HCT116 (cell line): Measurements from ENCODE around the gene CHSY1. TPM values are rescaled to one million over a fixed set of nuclear protein-coding genes. Genes with fewer than 3 reads are reported as not detected.

Experiments used
- ATAC-seq: fragments of 200-7000 bp; cut with Tn5 transposase; 2 replicates; pipeline ENCODE4 v1.9.1; 2020; ENCODE audit warnings: mild to moderate bottlenecking, moderate library complexity
- BruUV-seq: library from RNA; stranded (reverse); fragments of 400-500 nt; replicated peaks from 2 replicates; lab custom pipeline; 2021; lab: Mats Ljungman, UMichigan
- CTCF ChIA-PET: fragments of 300-600 bp; sonication (Branson Sonifier 250); formaldehyde crosslinking; loops from one replicate; lab custom pipeline; 2021; ENCODE audit warnings: antibody characterized with exemption; lab: Charles Lee
- POLR2A ChIA-PET: fragments of 300-600, 350-600 bp; sonication (Branson Sonifier 250); formaldehyde crosslinking; loops from one replicate; lab custom pipeline; 2021; ENCODE audit warnings: antibody characterized with exemption; lab: Charles Lee
- RAD21 ChIA-PET, 2 experiments: fragments of 300-600 bp; sonication (Branson Sonifier 250); formaldehyde crosslinking; loops; one replicate each; lab custom pipeline; 2023; ENCODE audit warnings: low total read pairs in 2 of 2; ENCODE audit not compliant: uncharacterized antibody in 2 of 2, unreplicated experiment in 2 of 2, low non-redundant PET in 1 of 2; lab: Charles Lee
- DNase-seq: peaks from one replicate; pipeline ENCODE4 v3.0.0-alpha.2; 2010; ENCODE audit warnings: low read depth, low spot score
- H2AFZ ChIP-seq: fragments of 200-600 bp; shearing (Covaris generic), sonication (generic); 2 replicates; pipeline ENCODE4 v1.6.1; 2017; ENCODE audit warnings: low read depth, mixed run types, mixed read lengths, antibody characterized with exemption, low read length; ENCODE audit not compliant: poor library complexity, severe bottlenecking
- H3K27ac ChIP-seq: 2 replicates; pipeline ENCODE4 v1.5.1; 2012; ENCODE audit warnings: low read depth, low read length
- H3K27me3 ChIP-seq: fragments of 200-600 bp; sonication (generic); 2 replicates; pipeline ENCODE4 v1.6.1; 2016; ENCODE audit warnings: mixed run types, low read length, mixed read lengths; ENCODE audit not compliant: insufficient read depth
- H3K36me3 ChIP-seq, 2 experiments: fragments of 200-500 bp in 1 of 2; fragments of 200-600 bp in 1 of 2; sonication (Bioruptor generic) in 1 of 2; sonication (generic) in 1 of 2; 2 replicates each; pipeline versions ENCODE4 v1.5.1 to v1.6.1; 2014 to 2016; ENCODE audit warnings: low read length in 2 of 2, inconsistent platforms in 1 of 2, mixed read lengths in 1 of 2, mixed run types in 1 of 2; ENCODE audit not compliant: insufficient read depth in 2 of 2, control insufficient read depth in 1 of 2
- H3K4me1 ChIP-seq, 2 experiments: fragments of 200-600 bp in 1 of 2; sonication (generic) in 1 of 2; 2 replicates each; pipeline versions ENCODE4 v1.5.1 to v1.6.1; 2012 to 2017; ENCODE audit warnings: low read length in 2 of 2, inconsistent platforms in 1 of 2, mild to moderate bottlenecking in 1 of 2, mixed read lengths in 1 of 2, mixed run types in 1 of 2, moderate library complexity in 1 of 2; ENCODE audit not compliant: insufficient read depth in 2 of 2, control insufficient read depth in 1 of 2
- H3K4me2 ChIP-seq: fragments of 200-600 bp; sonication (generic); 2 replicates; pipeline ENCODE4 v1.6.1; 2017; ENCODE audit warnings: mixed run types, low read length, mixed read lengths
- H3K4me3 ChIP-seq, 2 experiments: fragments of 200-600 bp in 1 of 2; sonication (generic) in 1 of 2; replicated peaks in 1 of 2; 2 replicates each; pipeline ENCODE4 v1.5.1; 2011 to 2016; ENCODE audit warnings: low read length in 2 of 2, control low read depth in 1 of 2, low read depth in 1 of 2, mild to moderate bottlenecking in 1 of 2, mixed read lengths in 1 of 2, mixed run types in 1 of 2
- H3K79me2 ChIP-seq: fragments of 200-600 bp; sonication (generic); 2 replicates; pipeline ENCODE4 v1.6.1; 2017; ENCODE audit warnings: mild to moderate bottlenecking, mixed run types, low read length, moderate library complexity, mixed read lengths; ENCODE audit not compliant: insufficient read depth
- H3K9ac ChIP-seq: fragments of 200-600 bp; sonication (generic); 2 replicates; pipeline ENCODE4 v1.6.1; 2016; ENCODE audit warnings: low read length, mixed read lengths
- H3K9me2 ChIP-seq: fragments of 200-600 bp; sonication (generic), shearing (Covaris generic); 2 replicates; pipeline ENCODE4 v1.6.1; 2017; ENCODE audit warnings: mixed run types, mild to moderate bottlenecking, moderate library complexity; ENCODE audit not compliant: insufficient read depth
- H3K9me3 ChIP-seq, 2 experiments: fragments of 200-500 bp in 1 of 2; fragments of 200-600 bp in 1 of 2; sonication (Bioruptor generic) in 1 of 2; sonication (generic) in 1 of 2; 2 replicates each; pipeline ENCODE4 v1.6.1; 2014 to 2017; ENCODE audit warnings: low read length in 2 of 2, mixed read lengths in 2 of 2, inconsistent platforms in 1 of 2, low read depth in 1 of 2, mild to moderate bottlenecking in 1 of 2, mixed run types in 1 of 2, moderate library complexity in 1 of 2; ENCODE audit not compliant: control insufficient read depth in 1 of 2, insufficient read depth in 1 of 2
- H4K20me1 ChIP-seq: fragments of 200-600 bp; sonication (generic), shearing (Covaris generic); 2 replicates; pipeline ENCODE4 v1.6.1; 2017; ENCODE audit warnings: mixed run types, mild to moderate bottlenecking, moderate library complexity; ENCODE audit not compliant: insufficient read depth
- CBX3 ChIP-seq: IDR thresholded peaks from 2 replicates; pipeline ENCODE4 v1.6.1; 2012; ENCODE audit warnings: low read depth
- CEBPB ChIP-seq: IDR thresholded peaks from 2 replicates; pipeline ENCODE4 v1.6.1; 2012; ENCODE audit warnings: low read depth
- EGR1 ChIP-seq: IDR thresholded peaks from 2 replicates; pipeline ENCODE4 v1.6.1; 2012; ENCODE audit warnings: low read depth
- ELF1 ChIP-seq: IDR thresholded peaks from 2 replicates; pipeline ENCODE4 v1.6.1; 2012; ENCODE audit warnings: low read depth, borderline replicate concordance
- EZH2 ChIP-seq: fragments of 200-600 bp; sonication (generic); IDR thresholded peaks from 2 replicates; pipeline ENCODE4 v1.6.1; 2017; ENCODE audit warnings: antibody characterized with exemption, mixed run types
- JUND ChIP-seq: IDR thresholded peaks from 2 replicates; pipeline ENCODE4 v1.6.1; 2012
- POLR2AphosphoS5 ChIP-seq: IDR thresholded peaks from 2 replicates; pipeline ENCODE4 v1.6.1; 2011; ENCODE audit warnings: mild to moderate bottlenecking, low read depth, low read length, moderate library complexity
- RAD21 ChIP-seq: IDR thresholded peaks from 2 replicates; pipeline ENCODE4 v1.6.1; 2012; ENCODE audit warnings: low read depth, mild to moderate bottlenecking
- SIN3A ChIP-seq: IDR thresholded peaks from 2 replicates; pipeline ENCODE4 v1.6.1; 2012; ENCODE audit warnings: low read depth
- SP1 ChIP-seq: IDR thresholded peaks from 2 replicates; pipeline ENCODE4 v1.6.1; 2012; ENCODE audit warnings: low read depth
- TCF7L2 ChIP-seq: IDR thresholded peaks from 2 replicates; pipeline ENCODE4 v1.7.0; 2011; ENCODE audit warnings: borderline replicate concordance, inconsistent platforms; ENCODE audit not compliant: insufficient read depth, insufficient read length; ENCODE audit errors: extremely low read depth
- ZFX ChIP-seq: fragments of 450-650 bp; IDR thresholded peaks from 2 replicates; pipeline ENCODE4 v1.6.1; 2017
- ZNF274 ChIP-seq: fragments of 200-500 bp; sonication (Bioruptor generic); IDR thresholded peaks from 2 replicates; pipeline ENCODE4 v1.6.1; 2014; ENCODE audit warnings: mild to moderate bottlenecking, low read depth, low read length, inconsistent platforms
- intact Hi-C: fragments of 100-400 bp; cut with micrococcal nuclease; formaldehyde crosslinking; loops from 2 replicates; pipeline ENCODE4 v1.10.0; 2022
- total RNA-seq: library from RNA; stranded (reverse); gene quantifications from one replicate; pipeline ENCODE4 v1.2.1, GENCODE V29; 2021; ENCODE audit not compliant: unreplicated experiment
- TF ChIP-seq, protein P1 (sequence below): IDR thresholded peaks from 2 replicates; pipeline ENCODE4 v1.6.1; 2012
- TF ChIP-seq, protein P2 (sequence below): IDR thresholded peaks from 2 replicates; pipeline ENCODE4 v1.6.1; 2011; ENCODE audit warnings: mild to moderate bottlenecking, low read length, moderate library complexity; ENCODE audit not compliant: insufficient replicate concordance; ENCODE audit errors: extremely low read depth
- TF ChIP-seq, protein P3 (sequence below): IDR thresholded peaks from 2 replicates; pipeline ENCODE4 v1.6.1; 2012
- TF ChIP-seq, protein P4 (sequence below), 3 experiments: fragments of 200-600 bp in 1 of 3; sonication (generic) in 1 of 3; IDR thresholded peaks in 2 of 3; conservative IDR thresholded peaks in 1 of 3; 2 replicates each; pipeline ENCODE4 v1.5.1; 2012 to 2017; ENCODE audit warnings: low read depth in 2 of 3, low read length in 2 of 3, antibody characterized with exemption in 1 of 3, borderline replicate concordance in 1 of 3, control low read depth in 1 of 3, mild to moderate bottlenecking in 1 of 3, mixed read lengths in 1 of 3, mixed run types in 1 of 3, moderate library complexity in 1 of 3; ENCODE audit not compliant: insufficient read depth in 1 of 3

Gene CHSY1
- total RNA-seq, 1 experiment from 2014 or later: 25.4 TPM

DNA sequence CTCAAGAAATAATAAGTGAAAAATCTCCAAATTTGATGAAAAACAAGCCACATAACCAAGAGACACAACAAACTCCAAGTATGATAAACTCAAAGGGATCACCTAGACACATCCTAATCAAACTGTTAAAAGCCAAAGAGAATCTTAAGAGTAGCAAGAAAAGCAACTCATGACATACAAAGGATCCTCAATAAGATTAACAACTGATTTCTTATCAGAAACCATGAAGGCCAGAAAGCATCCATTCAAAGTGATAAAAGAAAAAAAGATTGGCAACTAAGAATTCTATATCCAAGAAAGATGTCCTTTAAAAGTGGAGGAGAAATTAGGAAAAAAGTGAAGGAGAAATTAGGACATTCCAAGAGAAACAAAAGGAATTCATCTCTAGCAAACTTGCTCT is 23.5 kb downstream of the CHSY1 start:
- H3K4me2 ChIP-seq: no peak overlapping the region
- no peaks in the 10 kb centered on the region for H3K27me3 ChIP-seq
- ChIA-PET CTCF (no interaction called here), POLR2A (no interaction called here), RAD21 (no interaction called here)
- no TSS peak for BruUV-seq
- no peak overlapping the region for H3K9ac ChIP-seq
- peaks cover 11% of the 10 kb centered on the region; the same call in 1 of the 2 replicates for H4K20me1 ChIP-seq
- H3K9me2 ChIP-seq: no peaks in the 10 kb centered on the region
- no peak for ATAC-seq
- H3K4me3 ChIP-seq: no peak overlapping the region
- no peaks in the 10 kb centered on the region for H3K4me1 ChIP-seq
- H3K36me3 ChIP-seq: peaks cover 3 to 4% of the 10 kb centered on the region in 2 experiments; a peak in 3 of 4 replicates
- no peak overlapping the region for H2AFZ ChIP-seq
- intact Hi-C loops: no loop called here
- no peak overlapping the region for H3K27ac ChIP-seq
- no peaks in the 10 kb centered on the region for H3K9me3 ChIP-seq
- TF ChIP-seq CEBPB (no peak), ELF1 (no peak), SIN3A (no peak), ZNF274 (no peak), POLR2AphosphoS5 (no peak), TCF7L2 (no peak), EGR1 (no peak), ZFX (no peak), EZH2 (no peak), JUND (no peak), SP1 (no peak), CBX3 (no peak), RAD21 (no peak)
- TF ChIP-seq, protein P1, sequence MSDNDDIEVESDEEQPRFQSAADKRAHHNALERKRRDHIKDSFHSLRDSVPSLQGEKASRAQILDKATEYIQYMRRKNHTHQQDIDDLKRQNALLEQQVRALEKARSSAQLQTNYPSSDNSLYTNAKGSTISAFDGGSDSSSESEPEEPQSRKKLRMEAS: no peak
- TF ChIP-seq, protein P2, sequence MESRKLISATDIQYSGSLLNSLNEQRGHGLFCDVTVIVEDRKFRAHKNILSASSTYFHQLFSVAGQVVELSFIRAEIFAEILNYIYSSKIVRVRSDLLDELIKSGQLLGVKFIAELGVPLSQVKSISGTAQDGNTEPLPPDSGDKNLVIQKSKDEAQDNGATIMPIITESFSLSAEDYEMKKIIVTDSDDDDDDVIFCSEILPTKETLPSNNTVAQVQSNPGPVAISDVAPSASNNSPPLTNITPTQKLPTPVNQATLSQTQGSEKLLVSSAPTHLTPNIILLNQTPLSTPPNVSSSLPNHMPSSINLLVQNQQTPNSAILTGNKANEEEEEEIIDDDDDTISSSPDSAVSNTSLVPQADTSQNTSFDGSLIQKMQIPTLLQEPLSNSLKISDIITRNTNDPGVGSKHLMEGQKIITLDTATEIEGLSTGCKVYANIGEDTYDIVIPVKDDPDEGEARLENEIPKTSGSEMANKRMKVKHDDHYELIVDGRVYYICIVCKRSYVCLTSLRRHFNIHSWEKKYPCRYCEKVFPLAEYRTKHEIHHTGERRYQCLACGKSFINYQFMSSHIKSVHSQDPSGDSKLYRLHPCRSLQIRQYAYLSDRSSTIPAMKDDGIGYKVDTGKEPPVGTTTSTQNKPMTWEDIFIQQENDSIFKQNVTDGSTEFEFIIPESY: no peak
- TF ChIP-seq, protein P3, sequence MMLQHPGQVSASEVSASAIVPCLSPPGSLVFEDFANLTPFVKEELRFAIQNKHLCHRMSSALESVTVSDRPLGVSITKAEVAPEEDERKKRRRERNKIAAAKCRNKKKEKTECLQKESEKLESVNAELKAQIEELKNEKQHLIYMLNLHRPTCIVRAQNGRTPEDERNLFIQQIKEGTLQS: no peak
- TF ChIP-seq, protein P4, sequence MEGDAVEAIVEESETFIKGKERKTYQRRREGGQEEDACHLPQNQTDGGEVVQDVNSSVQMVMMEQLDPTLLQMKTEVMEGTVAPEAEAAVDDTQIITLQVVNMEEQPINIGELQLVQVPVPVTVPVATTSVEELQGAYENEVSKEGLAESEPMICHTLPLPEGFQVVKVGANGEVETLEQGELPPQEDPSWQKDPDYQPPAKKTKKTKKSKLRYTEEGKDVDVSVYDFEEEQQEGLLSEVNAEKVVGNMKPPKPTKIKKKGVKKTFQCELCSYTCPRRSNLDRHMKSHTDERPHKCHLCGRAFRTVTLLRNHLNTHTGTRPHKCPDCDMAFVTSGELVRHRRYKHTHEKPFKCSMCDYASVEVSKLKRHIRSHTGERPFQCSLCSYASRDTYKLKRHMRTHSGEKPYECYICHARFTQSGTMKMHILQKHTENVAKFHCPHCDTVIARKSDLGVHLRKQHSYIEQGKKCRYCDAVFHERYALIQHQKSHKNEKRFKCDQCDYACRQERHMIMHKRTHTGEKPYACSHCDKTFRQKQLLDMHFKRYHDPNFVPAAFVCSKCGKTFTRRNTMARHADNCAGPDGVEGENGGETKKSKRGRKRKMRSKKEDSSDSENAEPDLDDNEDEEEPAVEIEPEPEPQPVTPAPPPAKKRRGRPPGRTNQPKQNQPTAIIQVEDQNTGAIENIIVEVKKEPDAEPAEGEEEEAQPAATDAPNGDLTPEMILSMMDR (IDR thresholded peaks at IDR 0.05 in 2 of 3, conservative IDR thresholded peaks at IDR 0.05 in 1 of 3; ENCODE audit: borderline replicate concordance in 1 of 3, insufficient read depth in 1 of 3, low read depth in 2 of 3, low read length in 2 of 3): no peak
- peaks cover 100% of the 10 kb centered on the region for H3K79me2 ChIP-seq
- no peak for DNase-seq
